ENCODE results near the gene NAV2. TPM values are rescaled to one million over a fixed set of nuclear protein-coding genes. Genes with fewer than 3 reads are reported as not detected.

NAV2 gene
- total RNA-seq, 1 experiment from 2014 or later = 46.3 TPM

DNA sequence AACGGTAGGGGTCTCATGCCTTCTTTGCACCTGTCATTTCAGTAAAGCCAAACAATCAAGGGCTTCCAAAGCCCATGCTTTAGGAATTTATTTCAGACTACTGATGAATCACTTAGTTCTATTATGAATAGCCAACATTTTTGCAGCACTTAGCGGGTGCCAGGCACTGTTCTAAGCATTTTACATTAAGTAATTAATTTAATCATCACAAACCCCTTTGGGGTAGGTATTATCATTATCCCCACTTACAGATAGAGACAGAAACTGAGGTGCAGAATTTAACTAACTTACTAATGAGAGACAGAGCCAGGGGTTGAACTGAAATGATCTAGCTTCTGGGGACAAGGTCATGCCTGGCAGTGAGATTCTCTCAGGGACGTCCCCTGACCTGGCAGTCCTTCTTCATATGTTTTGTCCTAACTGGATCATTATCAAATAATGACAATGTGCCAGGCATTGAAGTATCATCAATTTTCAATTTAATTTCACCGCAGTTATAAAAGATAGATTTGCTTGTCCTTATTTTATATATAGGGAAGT, 31.7 kb upstream of the NAV2 start:
- no peak overlapping the region for H2AK5ac ChIP-seq (ENCODE audit: insufficient read length, low read length)
- H2AFZ ChIP-seq (ENCODE audit: low read length) = no peak overlapping the region
- no peaks in the 10 kb centered on the region for H3K27me3 ChIP-seq (ENCODE audit: insufficient read depth, low read length)
- no peak overlapping the region for H2BK15ac ChIP-seq (ENCODE audit: low read depth, low read length)
- H3K14ac ChIP-seq (ENCODE audit: insufficient read depth, low read length) = no peak overlapping the region
- no CpG with 5 or more reads among the region's 4 CpGs for WGBS (ENCODE audit: extremely low coverage, insufficient read length, low lambda C conversion rate)
- H3K27ac ChIP-seq (ENCODE audit: insufficient read length, low read depth, low read length) = no peak overlapping the region
- H2BK20ac ChIP-seq (ENCODE audit: low read depth, low read length, poor library complexity, severe bottlenecking) = no peak overlapping the region
- no peak overlapping the region for H3K23ac ChIP-seq (ENCODE audit: insufficient read length, low read depth, low read length)
- H3K4me2 ChIP-seq (ENCODE audit: insufficient read depth, insufficient read length, low read length) = no peak overlapping the region
- Mint-ChIP-seq H3K9me3 (no peaks in the 10 kb centered on the region), H3K27me3 (ENCODE audit: low read depth) (peaks cover 5% of the 10 kb centered on the region; the same call in 1 of the 2 replicates), H3K27ac (no peak overlapping the region), H3K4me1 (peaks cover 41 to 42% of the 10 kb centered on the region in 2 experiments), H3K36me3 (ENCODE audit: insufficient read depth in 1 of 3, low read depth in 3 of 3) (no peaks in the 10 kb centered on the region), H3K4me3 (no peak overlapping the region)
- H4K20me1 ChIP-seq (ENCODE audit: control insufficient read depth, insufficient read depth, insufficient read length) = no peaks in the 10 kb centered on the region
- no peak overlapping the region for H2BK12ac ChIP-seq (ENCODE audit: insufficient read length, low read depth, low read length)
- no peaks in the 10 kb centered on the region for H3K79me2 ChIP-seq (ENCODE audit: insufficient read depth, low read length)
- H3K56ac ChIP-seq (ENCODE audit: insufficient read length, low read depth, low read length) = no peak overlapping the region
- no peak overlapping the region for H3K18ac ChIP-seq (ENCODE audit: insufficient read length, low read depth, low read length)
- no peak overlapping the region for H3K9ac ChIP-seq (ENCODE audit: extremely low read depth, insufficient read length, low read length)
- DNase-seq = no peak
- no peaks in the 10 kb centered on the region for H3K9me3 ChIP-seq (ENCODE audit: control insufficient read depth, low read depth, low read length)
- TF ChIP-seq, protein P1, sequence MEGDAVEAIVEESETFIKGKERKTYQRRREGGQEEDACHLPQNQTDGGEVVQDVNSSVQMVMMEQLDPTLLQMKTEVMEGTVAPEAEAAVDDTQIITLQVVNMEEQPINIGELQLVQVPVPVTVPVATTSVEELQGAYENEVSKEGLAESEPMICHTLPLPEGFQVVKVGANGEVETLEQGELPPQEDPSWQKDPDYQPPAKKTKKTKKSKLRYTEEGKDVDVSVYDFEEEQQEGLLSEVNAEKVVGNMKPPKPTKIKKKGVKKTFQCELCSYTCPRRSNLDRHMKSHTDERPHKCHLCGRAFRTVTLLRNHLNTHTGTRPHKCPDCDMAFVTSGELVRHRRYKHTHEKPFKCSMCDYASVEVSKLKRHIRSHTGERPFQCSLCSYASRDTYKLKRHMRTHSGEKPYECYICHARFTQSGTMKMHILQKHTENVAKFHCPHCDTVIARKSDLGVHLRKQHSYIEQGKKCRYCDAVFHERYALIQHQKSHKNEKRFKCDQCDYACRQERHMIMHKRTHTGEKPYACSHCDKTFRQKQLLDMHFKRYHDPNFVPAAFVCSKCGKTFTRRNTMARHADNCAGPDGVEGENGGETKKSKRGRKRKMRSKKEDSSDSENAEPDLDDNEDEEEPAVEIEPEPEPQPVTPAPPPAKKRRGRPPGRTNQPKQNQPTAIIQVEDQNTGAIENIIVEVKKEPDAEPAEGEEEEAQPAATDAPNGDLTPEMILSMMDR (conservative IDR thresholded peaks at IDR 0.05) = no peak
- no peaks in the 10 kb centered on the region for H3K23me2 ChIP-seq (ENCODE audit: insufficient read length, low read depth, low read length, poor library complexity, severe bottlenecking)
- H3K4me1 ChIP-seq (ENCODE audit: insufficient read depth, low read length) = peaks cover 6% of the 10 kb centered on the region; the same call in 1 of the 2 replicates
- no peak overlapping the region for H4K5ac ChIP-seq (ENCODE audit: insufficient read length, low read depth, low read length)
- no peak overlapping the region for H4K8ac ChIP-seq (replicated peaks; ENCODE audit: insufficient read length, low read depth, low read length)
- no peak overlapping the region for H3T11ph ChIP-seq (ENCODE audit: low read length)
- no peak overlapping the region for H3K4ac ChIP-seq (ENCODE audit: low read depth, low read length)
- no peak overlapping the region for H2BK120ac ChIP-seq (ENCODE audit: low read depth, low read length, poor library complexity, severe bottlenecking)
- H3K79me1 ChIP-seq (ENCODE audit: insufficient read depth, low read depth, low read length, poor library complexity, severe bottlenecking) = no peaks in the 10 kb centered on the region
- H4K91ac ChIP-seq (ENCODE audit: insufficient read length, low read depth, low read length) = no peak overlapping the region
- no peak overlapping the region for H2BK5ac ChIP-seq (ENCODE audit: insufficient read length, low read length)
